ENCODE data around the gene MINDY4B.

DNA sequence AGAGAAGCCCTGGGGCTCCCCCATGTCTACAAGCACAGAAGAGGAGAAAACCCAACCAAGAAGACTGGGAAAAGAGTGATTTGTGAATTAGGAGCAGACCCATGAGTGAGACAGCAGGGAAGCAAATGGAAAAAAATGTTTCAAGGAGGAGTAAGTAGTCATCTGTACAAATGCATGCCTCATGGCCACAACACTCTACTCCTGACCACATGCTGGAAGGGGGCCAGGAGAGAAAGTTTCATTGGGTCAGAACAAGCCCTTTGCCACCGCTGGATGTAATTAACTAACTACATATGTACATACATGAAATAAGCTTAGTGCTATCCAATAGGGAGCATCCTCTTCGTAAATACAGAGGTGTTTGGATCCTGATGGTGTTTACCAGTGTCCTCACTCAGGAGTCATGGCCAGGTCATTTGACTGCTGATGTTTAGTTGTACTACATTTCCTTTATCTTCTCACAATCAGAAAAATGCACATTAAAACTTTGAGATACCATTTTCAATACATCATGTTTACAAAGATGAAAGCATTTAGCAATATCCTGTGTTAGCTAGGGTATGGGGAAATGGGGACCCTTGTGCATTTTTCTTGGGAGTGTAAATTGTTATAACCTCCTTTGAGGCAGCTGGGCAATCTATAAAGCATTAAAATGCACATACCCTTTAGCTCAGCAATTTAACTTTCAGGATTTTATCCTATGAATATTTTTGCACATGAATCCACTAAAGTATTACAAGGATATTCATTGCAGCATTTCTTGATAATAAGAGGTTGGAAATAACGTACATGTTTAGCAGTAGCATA, 40.2 kb upstream of the MINDY4B start:
- TF ChIP-seq POLR2AphosphoS5 (IDR thresholded peaks at IDR 0.05; ENCODE audit: low read depth, low read length) = no peak
- TF ChIP-seq POLR2A (IDR thresholded peaks at IDR 0.05; ENCODE audit: low read depth, low read length) = no peak
- TF ChIP-seq TAF1 (IDR thresholded peaks at IDR 0.05; ENCODE audit: low read depth, low read length) = no peak
- no peak for TF ChIP-seq POU2F2 (IDR thresholded peaks at IDR 0.05; ENCODE audit: low read depth, low read length)

Data from GM12891 (cell line).